ENCODE results near the gene SORCS2.

SORCS2 gene

GRCh38 chr4:7788694-7789425, 596.5 kb downstream of the SORCS2 start:
- H3K27me3 Mint-ChIP-seq, result peaks cover 58% of the 10 kb centered on the region
- H3K9me3 Mint-ChIP-seq, result no peaks in the 10 kb centered on the region
- no peaks in the 10 kb centered on the region for H3K36me3 Mint-ChIP-seq
- peaks cover 10% of the 10 kb centered on the region for H3K4me1 Mint-ChIP-seq
- H3K4me3 Mint-ChIP-seq, result no peak overlapping the region
- H3K27ac Mint-ChIP-seq, result no peak overlapping the region
- no peak for ATAC-seq

- H3K36me3 Mint-ChIP-seq, result no peaks in the 10 kb centered on the region
- no peak for ATAC-seq
- no peak overlapping the region for H3K4me3 Mint-ChIP-seq
- H3K27ac Mint-ChIP-seq, result no peak overlapping the region
- peaks cover 52% of the 10 kb centered on the region for H3K27me3 Mint-ChIP-seq
- no peaks in the 10 kb centered on the region for H3K9me3 Mint-ChIP-seq
- peaks cover 10% of the 10 kb centered on the region for H3K4me1 Mint-ChIP-seq
These were observed 597.7 kb downstream of the SORCS2 start for GRCh38 chr4:7790023-7790422.

GRCh38 chr4:7790999-7791398, 598.7 kb downstream of the SORCS2 start:
- Mint-ChIP-seq H3K4me1 (peaks cover 10% of the 10 kb centered on the region), H3K4me3 (no peak overlapping the region), H3K36me3 (no peaks in the 10 kb centered on the region), H3K27me3 (peaks cover 44% of the 10 kb centered on the region), H3K27ac (no peak overlapping the region), H3K9me3 (no peaks in the 10 kb centered on the region)
- no peak for ATAC-seq
